HUDEP-2 (cell line): ENCODE results near the gene AFAP1L2.
"Not testable (repeated sequence)": the region's sequence is repeated elsewhere in the genome, so short reads cannot be mapped to it uniquely, and the experiment has no call there.

ENCODE experiments used
- DNase-seq, 76 experiments: peaks; one replicate each; lab custom pipeline; 2025; ENCODE audit not compliant: unreplicated experiment in 76 of 76; lab: John Stamatoyannopoulos, UW

The AFAP1L2 gene

GRCh38 chr10:114364726-114365125 lies 39.6 kb downstream of the AFAP1L2 start:
- DNase-seq: no peak

GRCh38 chr10:114363745-114364454 lies 40.4 kb downstream of the AFAP1L2 start:
- no peak for DNase-seq

- DNase-seq: no peak
Measured at GRCh38 chr10:114362826-114363355, 41.4 kb downstream of the AFAP1L2 start.

GRCh38 chr10:114359953-114360345 lies 44.4 kb downstream of the AFAP1L2 start:
- DNase-seq: no peak

GRCh38 chr10:114359041-114359952 lies 45.0 kb downstream of the AFAP1L2 start:
- no peak for DNase-seq

GRCh38 chr10:114357515-114357996 lies 46.7 kb downstream of the AFAP1L2 start:
- DNase-seq: no peak

GRCh38 chr10:114356751-114357514 lies 47.4 kb downstream of the AFAP1L2 start:
- DNase-seq: no peak

- no peak for DNase-seq
Measured at GRCh38 chr10:114356126-114356525, 48.2 kb downstream of the AFAP1L2 start.

GRCh38 chr10:114353383-114353782 lies 50.9 kb downstream of the AFAP1L2 start:
- no peak for DNase-seq

- no peak for DNase-seq
Measured at GRCh38 chr10:114352653-114353298, 51.5 kb downstream of the AFAP1L2 start.

- DNase-seq: no peak
Measured at GRCh38 chr10:114350751-114351150, 53.6 kb downstream of the AFAP1L2 start.

- DNase-seq: no peak
Measured at GRCh38 chr10:114349522-114350215, 54.6 kb downstream of the AFAP1L2 start.

GRCh38 chr10:114349071-114349470 lies 55.2 kb downstream of the AFAP1L2 start:
- DNase-seq: not testable (repeated sequence)

- DNase-seq: no peak
Measured at GRCh38 chr10:114347791-114348190, 56.5 kb downstream of the AFAP1L2 start.

GRCh38 chr10:114347241-114347640 lies 57.1 kb downstream of the AFAP1L2 start:
- no peak for DNase-seq

GRCh38 chr10:114346176-114347031 lies 57.9 kb downstream of the AFAP1L2 start:
- no peak for DNase-seq

GRCh38 chr10:114345701-114346100 lies 58.6 kb downstream of the AFAP1L2 start:
- DNase-seq: no peak

- no peak for DNase-seq
Measured at GRCh38 chr10:114343623-114344505, 60.4 kb downstream of the AFAP1L2 start.
